Astrocyte (in vitro differentiated cells and primary cell): Measurements from ENCODE around the gene TRAPPC12. TPM values are rescaled to one million over a fixed set of nuclear protein-coding genes. Genes with fewer than 3 reads are reported as not detected.

Source experiments
- DNase-seq: peaks from one replicate; pipeline ENCODE4 v3.0.0-alpha.2; 2010; ENCODE audit warnings: low read depth
- FAIRE-seq: peaks from 2 replicates; lab custom pipeline; 2011; peaks lifted over from hg19 to GRCh38; lab: Jason Lieb, UNC
- H2AFZ ChIP-seq: 2 replicates; pipeline ENCODE4 v1.6.0; 2012; ENCODE audit warnings: low read depth, low read length, inconsistent platforms
- H3K27ac ChIP-seq: 2 replicates; pipeline ENCODE4 v1.5.1; 2011; ENCODE audit warnings: low read depth, low read length, inconsistent platforms
- H3K27me3 ChIP-seq: 2 replicates; pipeline ENCODE4 v1.6.0; 2011; ENCODE audit warnings: low read length, inconsistent platforms; ENCODE audit not compliant: insufficient read depth
- H3K36me3 ChIP-seq: 2 replicates; pipeline ENCODE4 v1.5.1; 2011; ENCODE audit warnings: low read length, inconsistent platforms; ENCODE audit not compliant: insufficient read depth
- H3K4me1 ChIP-seq: 2 replicates; pipeline ENCODE4 v1.5.1; 2011; ENCODE audit warnings: low read length, inconsistent platforms; ENCODE audit not compliant: insufficient read depth
- H3K4me2 ChIP-seq: 2 replicates; pipeline ENCODE4 v1.6.0; 2012; ENCODE audit warnings: low read length, inconsistent platforms
- H3K4me3 ChIP-seq: 2 replicates; pipeline ENCODE4 v1.5.1; 2011; ENCODE audit warnings: low read depth, mild to moderate bottlenecking, low read length, inconsistent platforms; ENCODE audit not compliant: insufficient read depth
- H3K79me2 ChIP-seq: 2 replicates; pipeline ENCODE4 v1.6.0; 2012; ENCODE audit warnings: mild to moderate bottlenecking, low read length, inconsistent platforms; ENCODE audit not compliant: insufficient read depth
- H3K9ac ChIP-seq: 2 replicates; pipeline ENCODE4 v1.6.0; 2012; ENCODE audit warnings: mild to moderate bottlenecking, low read length, inconsistent platforms
- H3K9me3 ChIP-seq: 2 replicates; pipeline ENCODE4 v1.5.1; 2012; ENCODE audit warnings: low read depth, mild to moderate bottlenecking, low read length, inconsistent platforms; ENCODE audit not compliant: insufficient read depth
- H4K20me1 ChIP-seq: 2 replicates; pipeline ENCODE4 v1.6.0; 2012; ENCODE audit warnings: low read length, inconsistent platforms; ENCODE audit not compliant: insufficient read depth
- H3K27ac Mint-ChIP-seq: one replicate; pipeline ENCODE4 v1.8.0; 2021; ENCODE audit warnings: mild to moderate bottlenecking, mixed read lengths; ENCODE audit not compliant: unreplicated experiment
- H3K27me3 Mint-ChIP-seq: one replicate; pipeline ENCODE4 v1.8.0; 2021; ENCODE audit warnings: low read depth, mixed read lengths; ENCODE audit not compliant: unreplicated experiment
- H3K36me3 Mint-ChIP-seq: one replicate; pipeline ENCODE4 v1.8.0; 2021; ENCODE audit warnings: low read depth, mixed read lengths; ENCODE audit not compliant: unreplicated experiment
- H3K4me1 Mint-ChIP-seq: one replicate; pipeline ENCODE4 v1.8.0; 2021; ENCODE audit warnings: low read depth, mixed read lengths; ENCODE audit not compliant: unreplicated experiment
- H3K4me3 Mint-ChIP-seq: one replicate; pipeline ENCODE4 v1.8.0; 2021; ENCODE audit warnings: mild to moderate bottlenecking, moderate library complexity, mixed read lengths; ENCODE audit not compliant: unreplicated experiment
- H3K9me3 Mint-ChIP-seq: one replicate; pipeline ENCODE4 v1.8.0; 2021; ENCODE audit warnings: mild to moderate bottlenecking, mixed read lengths; ENCODE audit not compliant: unreplicated experiment
- EZH2 ChIP-seq: IDR thresholded peaks from 2 replicates; pipeline ENCODE4 v1.6.1; 2012; ENCODE audit warnings: mild to moderate bottlenecking, low read length, inconsistent platforms; ENCODE audit not compliant: insufficient read depth
- total RNA-seq: library from RNA; stranded (reverse); gene quantifications from 2 replicates; pipeline ENCODE4 v1.2.1, GENCODE V29; 2021
- TF ChIP-seq, protein P1 (sequence below): IDR thresholded peaks from 2 replicates; pipeline ENCODE4 v1.5.1; 2011; ENCODE audit warnings: low read depth, mild to moderate bottlenecking, inconsistent platforms, low read length, moderate library complexity; ENCODE audit not compliant: insufficient read depth

The TRAPPC12 gene
- total RNA-seq, 1 donor from 2014 or later, result 62.1 TPM

DNA sequence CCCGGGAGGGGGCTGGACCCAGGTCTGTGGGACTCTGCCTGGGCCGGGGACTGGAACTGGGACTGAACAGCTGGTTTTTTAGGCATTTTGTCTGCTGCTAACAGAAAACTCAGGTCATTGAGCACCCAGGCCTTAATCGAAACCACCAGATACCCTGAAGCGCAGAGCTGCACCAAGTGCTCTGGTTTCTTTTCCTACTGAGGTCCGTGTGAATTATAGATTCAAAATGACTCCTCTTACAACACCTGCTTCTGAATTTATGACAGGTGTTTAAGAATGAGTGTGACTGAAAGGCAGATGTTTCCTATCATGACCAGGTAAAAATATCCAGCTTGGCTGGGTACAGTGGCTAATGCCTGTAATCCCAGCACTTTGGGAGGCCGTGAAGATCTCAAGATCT lies 47.8 kb downstream of the TRAPPC12 start:
- H3K27ac Mint-ChIP-seq, result no peak overlapping the region
- H3K4me3 Mint-ChIP-seq, result no peak overlapping the region
- Histone ChIP-seq H4K20me1 (peaks cover 28% of the 10 kb centered on the region), H3K79me2 (no peaks in the 10 kb centered on the region), H3K27me3 (no peaks in the 10 kb centered on the region), H3K4me1 (no peaks in the 10 kb centered on the region), H3K4me2 (no peak overlapping the region), H3K9ac (no peak overlapping the region), H3K27ac (no peak overlapping the region), H3K36me3 (peaks cover 29% of the 10 kb centered on the region), H3K4me3 (no peak overlapping the region), H2AFZ (no peak overlapping the region), H3K9me3 (no peaks in the 10 kb centered on the region)
- H3K27me3 Mint-ChIP-seq, result no peaks in the 10 kb centered on the region
- peaks cover 7% of the 10 kb centered on the region for H3K4me1 Mint-ChIP-seq
- DNase-seq (no peak), FAIRE-seq (no peak)
- H3K9me3 Mint-ChIP-seq, result no peaks in the 10 kb centered on the region
- H3K36me3 Mint-ChIP-seq, result peaks cover 21% of the 10 kb centered on the region
- TF ChIP-seq, protein P1, sequence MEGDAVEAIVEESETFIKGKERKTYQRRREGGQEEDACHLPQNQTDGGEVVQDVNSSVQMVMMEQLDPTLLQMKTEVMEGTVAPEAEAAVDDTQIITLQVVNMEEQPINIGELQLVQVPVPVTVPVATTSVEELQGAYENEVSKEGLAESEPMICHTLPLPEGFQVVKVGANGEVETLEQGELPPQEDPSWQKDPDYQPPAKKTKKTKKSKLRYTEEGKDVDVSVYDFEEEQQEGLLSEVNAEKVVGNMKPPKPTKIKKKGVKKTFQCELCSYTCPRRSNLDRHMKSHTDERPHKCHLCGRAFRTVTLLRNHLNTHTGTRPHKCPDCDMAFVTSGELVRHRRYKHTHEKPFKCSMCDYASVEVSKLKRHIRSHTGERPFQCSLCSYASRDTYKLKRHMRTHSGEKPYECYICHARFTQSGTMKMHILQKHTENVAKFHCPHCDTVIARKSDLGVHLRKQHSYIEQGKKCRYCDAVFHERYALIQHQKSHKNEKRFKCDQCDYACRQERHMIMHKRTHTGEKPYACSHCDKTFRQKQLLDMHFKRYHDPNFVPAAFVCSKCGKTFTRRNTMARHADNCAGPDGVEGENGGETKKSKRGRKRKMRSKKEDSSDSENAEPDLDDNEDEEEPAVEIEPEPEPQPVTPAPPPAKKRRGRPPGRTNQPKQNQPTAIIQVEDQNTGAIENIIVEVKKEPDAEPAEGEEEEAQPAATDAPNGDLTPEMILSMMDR, result no peak
- no peak for TF ChIP-seq EZH2

DNA sequence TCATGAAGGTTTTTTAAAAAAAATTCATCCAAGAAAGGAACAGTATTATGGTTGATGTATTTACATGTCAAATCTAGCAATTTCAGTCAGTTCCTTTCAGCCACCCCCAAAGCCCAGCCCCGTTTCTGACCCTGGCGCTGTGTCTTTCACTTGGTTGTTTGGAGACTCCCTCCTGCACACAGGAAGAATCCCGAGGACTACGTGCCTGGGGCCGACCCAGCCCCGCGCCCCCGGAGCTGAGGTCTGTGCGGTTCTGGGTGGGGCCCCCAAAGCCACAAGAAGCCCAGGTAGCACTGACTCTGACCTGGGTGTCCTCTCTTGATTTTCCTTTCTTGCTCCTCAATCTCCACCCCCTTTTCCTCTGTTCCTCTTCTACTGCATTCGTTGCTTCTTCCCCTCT lies 49.1 kb downstream of the TRAPPC12 start:
- Mint-ChIP-seq H3K4me1 (peaks cover 7% of the 10 kb centered on the region), H3K4me3 (no peak overlapping the region), H3K27me3 (no peaks in the 10 kb centered on the region), H3K27ac (no peak overlapping the region), H3K9me3 (no peaks in the 10 kb centered on the region), H3K36me3 (peaks cover 14% of the 10 kb centered on the region)
- H3K27ac ChIP-seq, result no peak overlapping the region
- H3K27me3 ChIP-seq, result no peaks in the 10 kb centered on the region
- FAIRE-seq (no peak), DNase-seq (no peak)
- no peaks in the 10 kb centered on the region for H3K4me1 ChIP-seq
- H3K4me3 ChIP-seq, result no peak overlapping the region
- no peak overlapping the region for H3K4me2 ChIP-seq
- H3K9ac ChIP-seq, result no peak overlapping the region
- peaks cover 24% of the 10 kb centered on the region for H3K36me3 ChIP-seq
- TF ChIP-seq EZH2, result no peak
- TF ChIP-seq, protein P1, result no peak
- H2AFZ ChIP-seq, result no peak overlapping the region
- no peaks in the 10 kb centered on the region for H3K79me2 ChIP-seq
- H4K20me1 ChIP-seq, result peaks cover 28% of the 10 kb centered on the region
- no peaks in the 10 kb centered on the region for H3K9me3 ChIP-seq

DNA sequence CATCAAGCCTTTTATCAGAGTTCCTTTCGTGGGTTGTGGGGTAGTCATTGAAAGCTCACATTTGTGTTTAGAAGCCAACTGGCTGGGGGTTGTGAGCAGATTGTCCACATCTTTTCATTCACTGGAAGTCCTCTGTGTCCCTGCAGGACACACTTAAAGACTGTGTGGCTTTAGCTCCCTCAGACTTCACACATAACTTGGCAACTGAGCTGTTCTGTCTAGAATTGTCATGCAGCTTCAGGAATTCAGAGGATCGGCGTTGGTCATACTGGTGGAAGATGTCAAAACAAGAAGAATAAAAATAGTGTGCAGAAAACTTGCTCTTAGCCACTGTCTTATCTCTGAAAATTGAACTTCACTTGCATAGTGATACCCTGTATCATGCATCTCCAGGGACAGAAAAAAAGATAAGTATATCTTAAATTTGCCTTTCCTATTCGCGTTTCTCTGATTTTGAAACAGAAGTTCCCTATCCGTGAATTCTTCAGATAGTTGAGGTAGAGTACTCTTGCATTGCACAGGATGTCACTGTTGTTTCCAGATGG lies 49.6 kb downstream of the TRAPPC12 start:
- Histone ChIP-seq H3K27me3 (no peaks in the 10 kb centered on the region), H3K9ac (no peak overlapping the region), H2AFZ (no peak overlapping the region), H3K27ac (no peak overlapping the region), H3K4me2 (no peak overlapping the region), H3K79me2 (no peaks in the 10 kb centered on the region), H3K36me3 (peaks cover 24% of the 10 kb centered on the region), H3K4me1 (no peaks in the 10 kb centered on the region), H4K20me1 (peaks cover 26% of the 10 kb centered on the region), H3K9me3 (no peaks in the 10 kb centered on the region), H3K4me3 (no peak overlapping the region)
- Mint-ChIP-seq H3K9me3 (no peaks in the 10 kb centered on the region), H3K36me3 (peaks cover 11% of the 10 kb centered on the region), H3K27me3 (no peaks in the 10 kb centered on the region), H3K4me1 (peaks cover 7% of the 10 kb centered on the region), H3K27ac (no peak overlapping the region), H3K4me3 (no peak overlapping the region)
- FAIRE-seq, result no peak
- TF ChIP-seq, protein P1, result no peak
- TF ChIP-seq EZH2, result no peak
- DNase-seq, result peak; percentile 8
